Body of pancreas (tissue), 4 donors: ENCODE measurements around the gene RPS6KB2. TPM values are rescaled to one million over a fixed set of nuclear protein-coding genes. Genes with fewer than 3 reads are reported as not detected.

ENCODE experiments used
- ATAC-seq: fragments of 150-250 bp; one replicate; pipeline ENCODE4 v1.9.1; 2016
- DNase-seq, 4 donors: peaks; one replicate each; pipeline ENCODE4 v3.0.0-alpha.2; 2019
- H3K27ac ChIP-seq, 4 donors: fragments of 200-600 bp; sonication (generic); 1 replicate in 3 of 4; 2 replicates in 1 of 4; pipeline versions ENCODE4 v1.5.1 to v1.6.1; 2016 to 2019; ENCODE audit warnings: mild to moderate bottlenecking in 1 of 4, mixed read lengths in 1 of 4, moderate library complexity in 1 of 4
- H3K27me3 ChIP-seq, 2 donors: fragments of 200-600 bp; sonication (generic); one replicate each; pipeline ENCODE4 v1.6.0; 2016; ENCODE audit warnings: mild to moderate bottlenecking in 1 of 2
- H3K36me3 ChIP-seq, 2 donors: fragments of 200-600 bp; sonication (generic); replicated peaks in 1 of 2; 2 replicates each; pipeline ENCODE4 v1.5.1; 2016; ENCODE audit warnings: low read depth in 2 of 2; ENCODE audit not compliant: insufficient read depth in 1 of 2
- H3K4me1 ChIP-seq: fragments of 200-600 bp; sonication (generic); one replicate; pipeline ENCODE4 v1.6.0; 2016
- H3K4me3 ChIP-seq, 2 donors: fragments of 200-600 bp; sonication (generic); 1 replicate in 1 of 2; 2 replicates in 1 of 2; pipeline ENCODE4 v1.5.1; 2016 to 2019
- H3K9me3 ChIP-seq, 3 donors: fragments of 200-600 bp; sonication (generic); 1 replicate in 2 of 3; 2 replicates in 1 of 3; pipeline ENCODE4 v1.5.1; 2016
- CTCF ChIP-seq, 7 experiments: fragments of 450-650 bp in 4 of 7; fragments of 200-600 bp in 3 of 7; sonication (generic) in 3 of 7; IDR thresholded peaks; one replicate each; pipeline ENCODE4 v1.5.1; 2016 to 2019; ENCODE audit warnings: antibody characterized with exemption in 7 of 7
- POLR2A ChIP-seq, 3 donors: fragments of 450-650 bp; IDR thresholded peaks; one replicate each; pipeline ENCODE4 v1.6.1; 2016; ENCODE audit warnings: antibody characterized with exemption in 3 of 3, mild to moderate bottlenecking in 2 of 3
- WGBS, 2 donors: methylation state at CpG; one replicate each; pipeline ENCODE4 v1.1.5; 2017; 5-methylcytosine and 5-hydroxymethylcytosine counted together
- intact Hi-C: fragments of 100-400 bp; cut with DNase I; formaldehyde crosslinking; loops from one replicate; pipeline ENCODE4 v1.15.1; 2023
- total RNA-seq, 2 donors: library from RNA; depleted of rRNA; stranded (reverse); fragments of >200 nt; gene quantifications; one replicate each; pipeline ENCODE4 v1.1.0, GENCODE V29; 2016

RPS6KB2 gene
- 10 to 100 TPM; 34.9 to 36.1 TPM for total RNA-seq

GRCh38 chr11:67428052-67429001, at the start of gene RPS6KB2:
Gene RPS6KB2 (plus strand): TSS chr11:67428494. CDS start chr11:67428546, 52 bp downstream.
- Histone ChIP-seq H3K4me3 (peak within 1 kb of the TSS; percentile 92 to 93), H3K36me3 (peaks cover 0 to 4% of the 10 kb centered on the region in 2 donors), H3K27me3 (no peaks in the 10 kb centered on the region), H3K9me3 (no peaks in the 10 kb centered on the region), H3K4me1 (peaks cover 23% of the 10 kb centered on the region), H3K27ac (peak within 1 kb of the TSS; percentile 79 to 91 (median 86))
- DNase-seq (peak; percentile 99 to 100 (median 99)), ATAC-seq (peak; percentile 96)
- 0 to 1% methylated on average over 22 to 68 of the region's 68 CpGs for WGBS, 2 donors
- TF ChIP-seq POLR2A (IDR thresholded peaks at IDR 0.05), result peak; percentile 85 to 95 (median 94)
- no peak for TF ChIP-seq CTCF (IDR thresholded peaks at IDR 0.05)
- intact Hi-C loops, result no loop called here

- no peak for TF ChIP-seq POLR2A (IDR thresholded peaks at IDR 0.05)
- TF ChIP-seq CTCF (IDR thresholded peaks at IDR 0.05), result no peak
- Histone ChIP-seq H3K4me1 (peaks cover 13% of the 10 kb centered on the region), H3K27ac (no peak overlapping the region), H3K4me3 (no peak overlapping the region), H3K27me3 (no peaks in the 10 kb centered on the region), H3K9me3 (no peaks in the 10 kb centered on the region), H3K36me3 (no peaks in the 10 kb centered on the region)
- DNase-seq (no peak), ATAC-seq (no peak)
- WGBS, 2 donors, result 81 to 90% methylated on average over 4 of the region's 4 CpGs
- intact Hi-C loops, result loop anchor here (5.0 kb wide), 1 partner anchor 101 kb away; no protein-coding TSS in a partner anchor
Measured at GRCh38 chr11:67378544-67378943, 49.8 kb upstream of the RPS6KB2 start.

GRCh38 chr11:67379061-67380058, 48.9 kb upstream of the RPS6KB2 start:
- H3K27me3 ChIP-seq, result no peaks in the 10 kb centered on the region
- no peaks in the 10 kb centered on the region for H3K36me3 ChIP-seq
- ATAC-seq, result no peak
- no peaks in the 10 kb centered on the region for H3K9me3 ChIP-seq
- no peak overlapping the region for H3K4me3 ChIP-seq
- 71 to 81% methylated on average over 13 to 22 of the region's 23 CpGs for WGBS, 2 donors
- H3K27ac ChIP-seq, result no peak overlapping the region
- no peak for DNase-seq
- intact Hi-C loops, result loop anchor here (5.0 kb wide), 2 partner anchors 32 to 102 kb away; no protein-coding TSS in a partner anchor
- H3K4me1 ChIP-seq, result peaks cover 5% of the 10 kb centered on the region
- no peak for TF ChIP-seq POLR2A (IDR thresholded peaks at IDR 0.05)
- no peak for TF ChIP-seq CTCF (IDR thresholded peaks at IDR 0.05)

GRCh38 chr11:67381244-67381972, 46.9 kb upstream of the RPS6KB2 start:
- DNase-seq (no peak), ATAC-seq (no peak)
- no peak overlapping the region for H3K27ac ChIP-seq
- no peak overlapping the region for H3K4me3 ChIP-seq
- no peaks in the 10 kb centered on the region for H3K9me3 ChIP-seq
- TF ChIP-seq POLR2A (IDR thresholded peaks at IDR 0.05) (no peak), CTCF (IDR thresholded peaks at IDR 0.05) (no peak)
- no peaks in the 10 kb centered on the region for H3K4me1 ChIP-seq
- no peaks in the 10 kb centered on the region for H3K36me3 ChIP-seq
- intact Hi-C loops, result loop anchor here (5.0 kb wide), 1 partner anchor 34 kb away; no protein-coding TSS in a partner anchor
- WGBS, 2 donors, result 59 to 67% methylated on average over 8 to 13 of the region's 13 CpGs
- H3K27me3 ChIP-seq, result no peaks in the 10 kb centered on the region
